HG02759 (cell line): ENCODE data around the gene PRMT7.

Experiments used
- ATAC-seq: cut with Tn5 transposase; IDR thresholded peaks from one replicate; pipeline ENCODE4 v1.9.1; 2021; ENCODE audit warnings: mild to moderate bottlenecking, moderate library complexity; ENCODE audit not compliant: unreplicated experiment

The PRMT7 gene

DNA sequence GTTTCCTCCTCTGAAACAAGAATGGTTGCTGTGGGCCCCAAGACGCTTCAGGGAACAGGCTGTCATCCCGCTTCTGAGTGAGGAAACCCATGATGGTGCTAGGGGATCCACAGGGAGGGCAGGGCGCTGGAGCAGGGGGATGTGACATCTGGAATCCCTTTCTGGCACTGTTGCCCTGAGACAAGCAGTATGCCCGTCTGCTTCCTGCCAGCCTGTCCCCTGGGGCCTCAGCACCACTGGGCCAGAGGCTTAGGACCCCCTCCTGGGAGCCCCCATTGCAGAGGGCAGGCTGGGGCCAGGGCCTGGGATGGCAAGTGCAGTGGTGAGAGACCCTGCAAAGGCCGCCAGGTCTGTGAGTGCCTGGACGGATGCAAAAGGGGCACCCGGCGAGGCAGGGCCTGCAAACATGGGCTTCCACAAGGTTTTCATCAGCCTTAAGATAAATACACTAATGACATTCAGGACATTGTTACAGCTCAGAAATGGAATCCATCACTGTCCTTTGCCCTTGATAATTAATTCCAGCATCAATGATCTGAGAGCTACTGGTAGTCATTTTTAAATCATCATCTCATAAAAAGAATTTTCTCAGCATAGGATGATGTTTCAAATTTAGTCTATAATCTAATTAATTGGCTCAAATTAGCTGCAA lies 51.6 kb downstream of the PRMT7 start:
- no peak for ATAC-seq

DNA sequence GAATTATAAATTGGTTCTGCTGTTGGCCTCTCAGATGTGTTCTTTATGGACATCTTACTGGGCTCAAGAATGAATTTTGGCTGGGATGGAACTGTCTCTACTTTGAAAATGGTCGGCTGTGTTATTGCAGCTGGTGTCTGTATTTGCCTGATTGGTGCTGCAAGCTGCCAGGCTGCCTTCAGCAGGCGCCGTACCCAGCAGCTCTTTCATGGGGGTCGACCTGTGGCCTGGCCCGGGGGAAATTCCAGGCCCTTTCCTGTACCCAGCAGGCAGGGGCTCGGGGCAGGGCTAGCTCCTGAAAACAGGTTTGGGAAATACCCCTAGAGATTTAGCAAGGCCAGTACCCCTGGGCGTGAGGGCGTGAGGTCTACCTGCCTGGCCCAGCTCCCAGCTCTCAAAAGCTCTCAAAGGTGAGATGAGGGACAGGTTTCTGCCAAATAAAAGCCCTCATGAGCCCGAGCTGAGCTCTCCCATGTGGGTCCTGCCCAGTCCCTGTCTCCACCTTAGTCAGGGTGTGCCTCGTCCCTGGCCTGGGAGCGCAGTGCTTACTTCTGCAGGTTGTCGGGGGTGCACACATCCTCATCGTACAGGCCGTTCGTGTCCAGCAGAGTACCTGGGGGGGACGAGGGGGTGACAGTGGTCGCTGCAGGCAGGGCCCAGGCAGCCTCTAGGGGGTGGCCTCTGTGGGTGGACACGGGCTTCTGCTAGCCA lies 52.3 kb downstream of the PRMT7 start:
- ATAC-seq, result no peak

DNA sequence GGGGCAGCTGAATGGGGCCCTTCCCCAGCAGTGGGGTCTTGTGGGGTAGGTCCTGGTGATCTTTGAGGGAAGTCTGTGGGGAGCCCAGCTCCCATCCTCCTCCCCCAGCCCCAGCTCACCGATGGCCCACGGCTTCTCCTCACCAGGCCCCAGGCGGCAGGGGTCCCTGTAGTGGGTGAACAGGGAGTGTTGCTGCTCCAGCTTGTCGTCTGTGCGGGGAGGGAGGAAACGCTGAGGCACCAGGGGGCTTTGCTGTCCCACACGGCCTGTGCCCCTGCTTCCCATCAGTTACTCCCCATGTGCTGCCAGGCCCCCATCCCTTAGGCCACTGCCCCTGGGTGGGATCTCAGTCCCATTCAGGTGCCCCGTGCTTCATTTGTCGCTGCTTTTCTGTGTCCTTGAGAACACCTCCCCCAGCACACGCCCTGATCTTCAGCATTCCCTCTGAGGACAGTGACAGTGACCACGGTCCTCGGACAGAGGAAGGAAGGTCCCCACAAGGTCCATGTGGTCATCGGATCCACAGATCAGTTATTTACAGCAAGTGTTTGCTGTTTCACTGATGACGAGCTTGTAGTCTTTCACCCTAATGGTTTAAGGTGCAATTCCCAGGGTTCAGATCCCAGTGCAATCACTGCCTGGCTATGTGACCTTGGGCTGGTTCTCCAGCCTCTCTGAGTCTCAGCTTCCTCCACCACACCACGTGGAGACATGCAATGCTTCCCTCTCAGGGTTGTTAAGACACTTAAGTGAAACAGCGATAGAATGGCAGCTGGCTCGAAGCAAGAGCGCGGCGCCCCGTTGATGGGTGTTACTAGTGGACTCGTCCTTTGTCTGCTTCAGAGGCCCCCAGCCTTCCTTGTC lies 53.1 kb downstream of the PRMT7 start:
- ATAC-seq, result no peak

DNA sequence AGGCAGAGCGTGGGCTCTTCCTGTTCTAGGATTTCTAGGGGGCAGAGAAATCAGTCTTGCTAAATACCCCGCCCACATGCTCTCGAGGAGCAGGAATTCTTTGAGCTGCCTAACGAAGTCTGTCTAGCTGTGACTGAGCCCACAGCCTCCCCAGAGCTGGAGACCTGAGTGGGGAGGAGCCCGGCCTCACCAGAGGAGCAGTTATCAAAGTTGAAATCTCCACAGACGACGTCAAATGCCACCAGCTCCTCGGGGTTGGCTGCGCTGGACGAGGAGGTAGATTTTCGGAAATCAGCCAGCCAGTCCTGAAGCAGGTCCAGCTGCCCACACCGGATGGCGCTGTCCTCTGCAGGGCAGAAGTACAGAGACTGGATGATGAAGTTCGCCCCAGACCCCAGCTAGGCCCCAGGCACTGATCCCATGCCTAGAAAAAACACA lies 53.8 kb downstream of the PRMT7 start:
- ATAC-seq, result no peak

DNA sequence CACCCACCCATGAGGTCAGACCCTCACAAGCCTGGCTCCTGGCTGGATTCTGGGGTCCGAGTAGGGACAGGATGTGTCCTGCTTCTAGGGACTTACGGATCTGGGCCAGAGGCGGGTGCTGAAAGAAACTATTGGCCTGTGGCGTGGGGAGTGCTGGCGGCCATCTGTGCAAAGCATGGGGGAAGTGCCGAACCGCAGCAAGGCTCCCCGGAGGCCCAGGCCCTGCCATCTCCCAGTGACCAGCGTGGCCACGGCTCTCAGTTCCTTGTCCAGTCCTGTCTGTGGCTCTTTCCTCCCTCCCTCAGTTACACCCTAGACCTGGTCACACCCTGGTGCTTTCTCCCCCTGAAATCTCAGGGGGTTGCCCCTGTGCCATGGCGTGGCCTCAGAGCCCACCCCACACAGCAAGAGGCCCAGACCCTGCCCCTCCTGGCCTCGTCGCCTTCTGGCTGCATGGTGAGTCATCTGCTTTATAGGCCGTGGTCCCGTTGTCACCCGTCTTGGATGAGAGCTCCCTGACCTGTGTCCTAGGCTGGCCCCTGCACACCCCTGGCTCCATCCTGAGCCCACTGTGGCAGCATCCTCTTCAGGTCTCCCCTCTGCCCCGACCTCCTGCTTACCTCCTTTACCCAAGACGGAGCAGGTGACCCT lies 54.5 kb downstream of the PRMT7 start:
- no peak for ATAC-seq

DNA sequence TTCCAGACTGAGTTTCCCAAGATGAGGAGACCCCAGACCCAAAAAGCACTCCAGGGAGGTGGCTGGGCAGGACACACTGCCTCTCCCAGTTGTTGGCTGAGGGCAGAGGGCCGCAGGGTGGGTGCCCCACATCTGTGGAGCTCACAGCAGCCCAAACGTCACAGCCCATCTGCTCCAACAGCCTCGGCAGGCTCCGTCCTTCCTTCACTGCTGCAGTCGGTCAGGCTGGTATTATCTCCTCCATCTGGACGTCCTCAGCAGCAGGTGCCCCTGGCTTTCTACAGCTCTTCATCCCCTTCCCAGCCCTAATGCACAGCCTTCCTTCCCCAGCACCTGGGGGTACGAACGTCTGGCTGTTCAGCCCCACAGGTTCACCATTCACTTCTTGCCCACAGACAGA lies 55.2 kb downstream of the PRMT7 start:
- no peak for ATAC-seq

DNA sequence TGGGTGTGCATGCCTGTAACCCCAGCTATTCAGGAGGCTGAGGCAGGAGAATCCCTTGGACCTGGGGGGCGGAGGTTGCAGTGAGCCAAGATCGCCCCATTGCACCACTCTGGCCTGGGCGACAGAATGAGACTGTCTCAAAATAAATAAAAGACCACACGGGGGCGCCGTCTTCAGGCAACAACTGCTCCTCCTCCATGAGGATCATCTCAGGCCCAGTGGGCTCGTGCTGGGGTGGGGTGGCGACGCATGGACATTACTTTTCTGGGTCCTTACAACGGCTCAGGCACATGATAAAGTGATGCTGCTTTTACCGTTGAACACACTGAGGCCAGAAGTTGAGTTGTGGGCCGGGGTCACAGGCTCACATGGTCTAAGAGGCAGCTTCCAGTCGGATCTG lies 56.2 kb downstream of the PRMT7 start:
- ATAC-seq, result no peak

DNA sequence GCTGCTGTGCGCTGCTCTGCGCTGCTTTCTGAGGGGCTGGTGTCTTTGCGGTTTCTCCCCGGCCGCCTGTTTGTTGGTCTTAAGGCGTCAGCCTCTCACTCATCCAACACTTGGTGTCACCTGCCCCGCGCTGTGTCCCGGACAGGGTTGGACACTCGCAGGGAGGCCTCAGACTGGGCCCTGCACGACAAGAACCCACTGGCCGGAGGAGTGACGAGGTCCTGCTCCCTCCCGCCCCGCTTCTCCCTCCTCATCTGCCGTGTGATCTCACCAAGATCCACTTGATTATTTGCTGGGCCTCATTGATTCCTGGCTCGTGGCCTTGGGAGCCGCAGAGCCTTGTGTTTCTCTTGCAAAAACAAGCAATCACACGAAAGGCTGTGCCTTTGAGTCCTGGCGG lies 56.6 kb downstream of the PRMT7 start:
- no peak for ATAC-seq

DNA sequence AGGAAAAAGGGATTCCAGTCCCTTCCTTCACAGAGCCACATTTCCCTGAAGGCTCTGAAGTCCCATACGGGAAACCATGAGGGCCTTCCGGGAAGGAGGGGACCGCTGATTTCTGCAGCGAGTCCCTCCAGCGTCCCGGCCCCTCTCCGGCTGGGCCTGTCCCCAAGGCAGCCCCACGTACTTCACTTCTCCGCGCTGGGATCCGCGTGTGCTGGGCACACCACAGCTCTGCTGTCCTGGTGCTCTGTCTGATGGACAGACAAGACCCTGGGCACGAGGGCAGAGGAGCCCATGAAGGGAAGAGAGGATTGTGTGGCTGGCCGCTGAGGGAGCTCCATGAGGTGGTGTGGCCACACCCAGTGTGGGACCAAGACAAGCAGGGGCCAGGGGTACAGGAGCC lies 57.1 kb downstream of the PRMT7 start:
- ATAC-seq, result no peak

DNA sequence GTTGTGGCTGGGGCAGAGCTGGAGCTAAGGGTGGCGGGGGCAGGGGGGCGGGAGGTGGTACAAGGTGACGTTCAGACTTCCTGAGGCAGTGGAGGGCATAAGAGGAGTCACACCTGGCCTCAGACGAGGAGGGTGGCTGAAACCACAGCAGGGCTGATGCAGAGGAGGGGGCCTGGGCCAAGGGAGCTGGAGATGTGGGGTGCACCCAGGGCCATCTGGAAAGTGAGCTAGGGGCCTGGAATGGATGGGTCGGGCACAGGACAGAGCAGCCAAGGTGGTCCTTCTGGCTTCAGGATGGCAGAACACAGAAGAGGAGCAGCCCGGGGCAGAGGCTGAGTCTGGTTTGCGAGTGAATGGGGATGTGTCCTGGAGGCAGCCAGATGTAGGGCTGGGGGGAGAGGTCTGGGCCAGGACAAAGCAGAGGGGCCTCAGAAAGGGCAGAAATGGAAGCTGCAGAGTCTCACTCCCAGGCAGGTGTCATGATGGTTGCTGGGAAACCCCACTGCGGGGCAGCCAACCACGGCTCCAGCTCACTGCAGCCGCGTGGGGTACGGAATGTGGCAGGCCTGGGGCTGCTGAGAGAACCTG lies 57.6 kb downstream of the PRMT7 start:
- no peak for ATAC-seq

DNA sequence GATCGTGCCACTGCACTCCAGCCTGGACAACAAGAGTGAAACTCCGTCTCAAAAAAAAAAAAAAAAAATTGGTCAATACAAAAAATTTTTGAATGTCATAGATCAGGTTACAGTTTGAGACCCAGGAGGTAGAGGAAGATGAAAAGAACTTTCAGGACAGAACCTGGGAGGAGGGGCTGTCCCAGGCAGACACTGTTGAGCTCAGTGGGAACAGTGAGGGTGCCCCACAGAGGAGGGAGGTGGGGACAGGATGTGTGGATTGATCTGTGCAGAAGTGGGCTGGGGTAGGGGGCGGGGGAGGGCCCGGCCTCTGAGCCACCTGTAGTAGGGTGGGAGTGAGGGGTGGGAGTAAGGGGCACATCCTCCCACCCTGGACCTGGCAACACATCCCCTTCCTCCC lies 58.3 kb downstream of the PRMT7 start:
- ATAC-seq, result no peak

DNA sequence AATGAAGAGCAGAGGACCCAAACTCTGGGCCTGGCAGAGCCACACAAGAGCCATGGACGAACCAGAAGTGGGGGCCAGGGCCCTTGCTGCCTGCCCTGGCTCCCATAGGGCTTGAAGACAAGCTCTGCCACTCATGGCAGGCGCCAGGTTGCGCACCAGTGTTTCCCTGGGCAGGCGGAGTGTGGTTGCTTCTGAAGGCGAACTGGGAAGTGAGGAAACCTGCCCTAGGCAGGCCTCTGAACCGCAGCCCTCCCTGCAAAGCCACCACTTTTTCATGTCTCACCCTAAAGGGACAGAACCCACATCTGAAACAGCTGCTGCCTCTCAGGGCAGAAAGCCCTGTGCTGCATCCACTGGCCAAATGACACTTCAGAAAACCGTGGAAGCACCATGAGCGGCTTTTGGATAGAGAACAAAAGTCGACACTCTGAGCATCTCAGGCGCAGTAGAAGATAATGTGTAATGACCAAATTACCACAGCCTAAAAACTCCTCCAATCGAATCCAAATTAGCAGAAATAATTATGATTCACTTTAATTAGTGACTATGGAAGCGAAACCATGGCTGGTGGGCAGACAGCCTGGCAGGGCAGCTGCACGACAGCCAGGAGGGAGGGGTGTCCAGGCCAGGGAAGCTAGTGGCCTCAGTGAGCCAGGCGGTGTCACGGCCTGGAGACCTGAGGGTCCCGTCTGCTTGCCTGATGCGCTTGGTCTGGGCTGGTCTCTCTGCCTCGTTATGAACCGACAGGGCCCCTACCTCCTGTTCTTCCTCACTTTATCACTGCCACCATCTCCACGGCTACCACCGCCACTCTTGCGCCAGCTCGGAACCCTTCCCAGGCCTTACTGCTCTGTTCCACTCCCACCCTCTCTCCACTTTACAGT lies 59.1 kb downstream of the PRMT7 start:
- ATAC-seq, result peak; percentile 64

DNA sequence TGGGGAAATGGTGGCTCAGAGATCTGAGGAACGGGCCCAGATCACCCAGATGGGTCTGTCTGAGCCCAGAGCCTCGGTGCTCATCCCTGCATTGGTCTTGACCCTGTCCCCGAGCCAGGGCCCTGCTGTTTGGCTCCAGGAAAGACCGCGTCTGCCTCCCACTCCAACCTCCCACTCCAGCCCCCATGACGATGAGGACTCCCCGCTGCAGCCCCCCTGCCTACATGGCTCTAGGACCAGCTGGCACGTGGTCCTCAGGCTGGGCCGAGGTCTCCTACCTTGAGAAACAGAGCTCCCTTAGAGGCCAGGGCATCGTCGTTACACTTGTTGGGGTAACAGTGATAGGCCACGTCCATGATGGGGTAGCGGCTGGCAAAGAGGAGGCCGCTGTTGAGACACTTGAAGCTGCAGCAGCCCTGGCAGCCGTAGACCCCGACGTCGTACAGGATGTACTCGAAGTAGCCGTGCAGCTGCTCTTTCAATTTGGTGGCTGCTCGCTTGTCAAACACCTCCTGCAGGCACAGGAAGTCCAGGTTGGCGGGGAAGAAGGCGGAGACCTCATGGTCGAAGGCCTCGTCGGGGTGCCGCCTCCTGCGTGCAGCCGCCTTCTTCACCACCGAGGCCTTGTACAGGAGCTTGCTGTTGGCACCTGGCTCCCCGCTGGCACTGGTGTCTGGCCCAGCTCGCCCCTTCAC lies 59.9 kb downstream of the PRMT7 start:
- no peak for ATAC-seq

DNA sequence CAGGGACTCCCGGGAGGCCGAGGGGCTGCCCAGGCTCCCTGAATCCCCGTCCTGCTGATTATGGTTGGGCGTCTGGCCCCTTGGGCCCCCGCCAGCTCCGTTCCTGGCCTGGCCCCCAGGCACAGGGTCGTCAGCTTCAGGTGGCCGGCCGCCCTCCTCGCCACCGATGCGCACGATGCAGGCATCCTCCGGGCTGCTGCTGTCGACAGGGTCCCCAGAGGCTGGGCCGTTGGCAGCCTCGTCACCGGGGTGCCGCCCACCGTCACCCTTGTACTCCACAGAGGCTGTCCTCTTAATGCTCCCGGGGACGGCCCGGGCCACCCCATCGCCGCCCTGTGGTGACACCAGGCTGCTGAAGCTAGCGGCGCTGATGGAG lies 60.4 kb downstream of the PRMT7 start:
- no peak for ATAC-seq

DNA sequence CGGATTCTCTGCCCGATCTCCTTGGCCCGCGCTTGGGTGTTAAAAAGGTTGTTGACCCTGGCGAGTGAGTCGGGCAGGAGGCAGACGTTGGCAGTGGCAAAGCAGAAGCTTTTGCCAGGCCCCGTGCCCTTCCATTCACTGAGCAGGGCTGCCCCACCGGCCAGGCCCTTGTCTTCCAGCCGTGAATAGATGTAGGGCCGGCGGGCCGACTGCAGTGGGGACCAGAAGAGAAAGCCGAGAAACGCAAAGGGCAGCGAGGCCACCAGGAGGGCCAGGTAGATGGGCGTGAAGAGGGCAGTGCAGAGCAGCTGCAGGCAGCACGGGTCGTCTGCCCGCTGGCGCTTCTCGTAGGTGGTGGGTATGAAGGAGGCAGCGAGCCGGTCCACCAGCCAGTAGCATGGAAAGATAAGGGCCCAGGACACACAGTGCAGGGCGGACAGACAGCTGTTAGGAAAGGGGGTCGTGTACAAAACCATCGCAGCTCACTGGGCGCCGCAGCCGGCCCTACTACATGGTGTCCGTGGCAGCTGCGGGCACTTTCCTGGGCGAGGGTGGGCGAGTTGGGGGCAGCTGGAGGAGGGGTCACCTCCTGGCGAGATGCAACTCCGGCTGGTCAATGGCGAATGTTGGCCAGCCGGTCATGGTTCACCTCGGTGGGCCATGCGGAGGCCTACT lies 61.0 kb downstream of the PRMT7 start:
- no peak for ATAC-seq

DNA sequence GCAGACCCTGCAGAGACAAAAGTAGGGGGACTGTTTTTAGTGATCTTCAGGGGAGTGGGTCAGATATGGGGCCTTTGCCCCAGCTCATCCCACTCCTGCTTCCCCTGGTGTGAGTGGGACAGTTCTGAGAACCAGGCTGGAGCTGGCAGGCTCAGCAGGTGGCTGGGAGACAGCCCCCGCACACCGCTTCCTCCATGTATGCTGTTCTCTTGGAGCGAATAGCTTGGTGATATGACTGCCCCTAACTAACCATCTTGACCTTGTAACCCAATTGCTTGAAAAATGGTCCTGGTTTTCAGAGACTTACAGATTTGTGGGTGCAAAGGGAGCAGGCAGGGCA lies 61.5 kb downstream of the PRMT7 start:
- no peak for ATAC-seq

DNA sequence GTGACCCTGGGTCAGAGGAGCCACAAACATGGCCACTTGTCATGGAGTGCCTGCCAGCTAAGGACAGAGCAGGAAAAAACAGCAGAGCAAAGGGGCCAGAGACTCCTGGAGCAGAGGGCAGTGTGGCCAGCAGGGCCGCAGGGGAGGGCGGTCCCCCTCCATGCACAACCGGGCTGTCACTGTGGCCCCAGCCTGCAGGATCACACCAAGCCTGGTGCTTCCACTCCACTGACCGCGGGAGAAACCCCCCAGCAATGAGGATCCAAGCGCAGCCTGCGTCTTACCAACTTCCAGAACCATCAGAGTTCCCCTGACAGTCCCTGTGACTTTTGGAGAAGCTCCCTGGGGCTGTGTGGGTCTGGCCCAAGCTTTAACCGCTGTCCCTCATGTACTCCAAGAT lies 62.0 kb downstream of the PRMT7 start:
- no peak for ATAC-seq

DNA sequence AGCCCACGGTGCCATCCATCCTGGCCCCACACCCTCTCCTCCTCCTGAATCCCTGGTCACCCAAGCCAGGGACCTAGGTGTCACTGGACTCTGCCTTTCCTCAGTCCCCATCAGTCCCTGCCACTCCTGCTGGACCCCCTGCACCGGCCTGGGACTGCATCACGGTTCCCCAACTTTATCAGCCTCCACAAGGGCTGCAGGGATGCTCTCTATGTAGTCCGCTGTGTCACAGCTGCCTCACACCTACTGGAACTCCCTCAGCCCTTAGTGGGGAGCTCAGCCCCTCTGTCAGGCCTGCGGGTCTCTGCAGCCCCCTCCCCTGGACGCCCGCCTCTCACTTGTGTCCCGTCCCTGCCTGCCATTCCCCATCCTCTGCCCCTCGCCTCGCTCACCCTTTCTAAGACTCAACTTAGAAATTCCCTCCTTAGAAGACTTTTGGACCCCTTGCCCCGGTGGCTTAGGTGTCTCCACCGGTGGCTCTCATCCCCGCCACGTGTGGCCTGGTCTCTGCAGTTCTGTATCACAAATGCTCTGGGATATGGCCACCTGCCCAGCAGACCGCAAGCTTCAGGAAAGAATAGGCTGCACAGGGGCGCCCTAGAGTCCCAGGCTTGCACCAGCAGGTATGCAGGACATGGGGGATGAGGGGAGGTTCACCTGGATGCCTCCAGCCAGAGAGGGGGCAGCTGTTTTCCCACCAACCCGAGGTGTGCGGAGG lies 62.9 kb downstream of the PRMT7 start:
- no peak for ATAC-seq
